ENCODE results near the gene RALB.

RALB gene

GRCh38 chr2:120252225-120253020 is at the start of gene RALB:
RALB (plus strand) TSS chr2:120252852; CDS start chr2:120278665, 25,813 bp downstream.
- DNase-seq, result peak; percentile 100

- peak; percentile 61 for DNase-seq
Observed at GRCh38 chr2:120203251-120204021, 49.2 kb upstream of the RALB start.

- DNase-seq, result no peak
Observed at GRCh38 chr2:120204022-120204405, 48.6 kb upstream of the RALB start.

- no peak for DNase-seq
Observed at GRCh38 chr2:120204417-120204816, 48.2 kb upstream of the RALB start.

GRCh38 chr2:120204945-120205670 is 47.5 kb upstream of the RALB start:
- DNase-seq, result no peak

- DNase-seq, result no peak
Observed at GRCh38 chr2:120206022-120206581, 46.5 kb upstream of the RALB start.

- DNase-seq, result no peak
Observed at GRCh38 chr2:120208381-120209353, 44.0 kb upstream of the RALB start.

GRCh38 chr2:120209427-120210269 is 43.0 kb upstream of the RALB start:
- DNase-seq, result no peak

- DNase-seq, result no peak
Observed at GRCh38 chr2:120210270-120210693, 42.4 kb upstream of the RALB start.

- no peak for DNase-seq
Observed at GRCh38 chr2:120218181-120218580, 34.5 kb upstream of the RALB start.

GRCh38 chr2:120219291-120219690 is 33.4 kb upstream of the RALB start:
- no peak for DNase-seq

- no peak for DNase-seq
Observed at GRCh38 chr2:120219766-120220165, 32.9 kb upstream of the RALB start.

- DNase-seq, result no peak
Observed at GRCh38 chr2:120220756-120221155, 31.9 kb upstream of the RALB start.

GRCh38 chr2:120221616-120222015 is 31.0 kb upstream of the RALB start:
- DNase-seq, result no peak

- no peak for DNase-seq
Observed at GRCh38 chr2:120222186-120223033, 30.2 kb upstream of the RALB start.

GRCh38 chr2:120223034-120223912 is 29.4 kb upstream of the RALB start, which contains the start of gene TMEM185B:
TMEM185B (minus strand) TSS chr2:120223400; CDS start chr2:120222976, 424 bp downstream.
- DNase-seq, result peak; percentile 93

- DNase-seq, result peak; percentile 13
Observed at GRCh38 chr2:120224256-120224655, 28.4 kb upstream of the RALB start.

- DNase-seq, result no peak
Observed at GRCh38 chr2:120224735-120225548, 27.7 kb upstream of the RALB start.
